Tibial artery (tissue), 4 donors: ENCODE data around the gene SMTNL2.
"Not testable (repeated sequence)": the region's sequence is repeated elsewhere in the genome, so short reads cannot be mapped to it uniquely, and the experiment has no call there.

Experiments
- DNase-seq, 2 donors: peaks; one replicate each; pipeline ENCODE4 v3.0.0-alpha.2; 2019
- H3K27ac ChIP-seq, 2 donors: fragments of 200-600 bp; sonication (generic) in 1 of 2; 1 replicate in 1 of 2; 2 replicates in 1 of 2; pipeline ENCODE4 v1.5.1; 2018 to 2019; ENCODE audit warnings: mild to moderate bottlenecking in 1 of 2
- H3K27me3 ChIP-seq, 2 donors: fragments of 200-600 bp; sonication (generic) in 1 of 2; one replicate each; pipeline versions ENCODE4 v1.5.1 to v1.6.0; 2016 to 2019
- H3K36me3 ChIP-seq, 3 donors: fragments of 200-600 bp; sonication (generic) in 2 of 3; one replicate each; pipeline ENCODE4 v1.5.1; 2016 to 2019; ENCODE audit warnings: mild to moderate bottlenecking in 2 of 3
- H3K4me1 ChIP-seq, 4 donors: fragments of 200-600 bp; sonication (generic) in 2 of 4; 1 replicate in 3 of 4; 2 replicates in 1 of 4; pipeline ENCODE4 v1.5.1; 2016 to 2019
- H3K4me3 ChIP-seq, 2 donors: fragments of 200-600 bp; sonication (generic) in 1 of 2; 1 replicate in 1 of 2; 2 replicates in 1 of 2; pipeline ENCODE4 v1.5.1; 2018 to 2019; ENCODE audit warnings: mild to moderate bottlenecking in 2 of 2
- H3K9me3 ChIP-seq, 3 donors: fragments of 200-600 bp; sonication (generic) in 1 of 3; one replicate each; pipeline ENCODE4 v1.5.1; 2016 to 2019
- CTCF ChIP-seq, 2 experiments: fragments of 200-600 bp in 1 of 2; fragments of 450-650 bp in 1 of 2; IDR thresholded peaks; one replicate each; pipeline ENCODE4 v1.5.1; 2017 to 2019; ENCODE audit warnings: antibody characterized with exemption in 2 of 2, mild to moderate bottlenecking in 1 of 2, moderate library complexity in 1 of 2
- intact Hi-C: fragments of 100-400 bp; cut with DNase I; formaldehyde crosslinking; loops from one replicate; pipeline ENCODE4 v1.15.0; 2023; ENCODE audit warnings: low total_unique reads

SMTNL2 gene

GRCh38 chr17:4599505-4600281 is 15.4 kb downstream of the SMTNL2 start:
- no peak for TF ChIP-seq CTCF (IDR thresholded peaks at IDR 0.05)
- intact Hi-C loops = no loop called here

GRCh38 chr17:4600563-4600962 is 16.2 kb downstream of the SMTNL2 start:
- Histone ChIP-seq H3K4me1 (peaks cover 0 to 7% (median 0%) of the 10 kb centered on the region in 4 donors), H3K4me3 (no peak overlapping the region), H3K27me3 (peaks cover 0 to 39% of the 10 kb centered on the region in 2 donors), H3K9me3 (no peaks in the 10 kb centered on the region), H3K36me3 (no peaks in the 10 kb centered on the region), H3K27ac (no peak overlapping the region)
- no peak for TF ChIP-seq CTCF (IDR thresholded peaks at IDR 0.05)
- intact Hi-C loops = no loop called here
- no peak for DNase-seq

More at GRCh38 chr17:4599505-4600281, 15.4 kb downstream of the SMTNL2 start:
- H3K27me3 ChIP-seq = peaks cover 0 to 39% of the 10 kb centered on the region in 2 donors
- H3K27ac ChIP-seq = no peak overlapping the region
- DNase-seq = no peak
- H3K36me3 ChIP-seq = no peaks in the 10 kb centered on the region
- H3K9me3 ChIP-seq = no peaks in the 10 kb centered on the region
- peaks cover 0 to 7% (median 0%) of the 10 kb centered on the region in 4 donors for H3K4me1 ChIP-seq
- H3K4me3 ChIP-seq = no peak overlapping the region

- no peaks in the 10 kb centered on the region for H3K9me3 ChIP-seq
- no peak for TF ChIP-seq CTCF (IDR thresholded peaks at IDR 0.05)
- H3K27me3 ChIP-seq = peaks cover 0 to 36% of the 10 kb centered on the region in 2 donors
- no peak overlapping the region for H3K27ac ChIP-seq
- intact Hi-C loops = no loop called here
- no peak overlapping the region for H3K4me3 ChIP-seq
- no peaks in the 10 kb centered on the region for H3K36me3 ChIP-seq
- no peak for DNase-seq
- H3K4me1 ChIP-seq = peaks cover 0 to 7% (median 0%) of the 10 kb centered on the region in 4 donors
Observed at GRCh38 chr17:4601326-4601725, 17.0 kb downstream of the SMTNL2 start.

- Histone ChIP-seq H3K27ac (no peak overlapping the region), H3K36me3 (no peaks in the 10 kb centered on the region), H3K4me3 (no peak overlapping the region), H3K27me3 (peaks cover 0 to 32% of the 10 kb centered on the region in 2 donors), H3K4me1 (peaks cover 0 to 7% (median 0%) of the 10 kb centered on the region in 4 donors), H3K9me3 (no peaks in the 10 kb centered on the region)
- no peak for DNase-seq
- intact Hi-C loops = no loop called here
- no peak for TF ChIP-seq CTCF (IDR thresholded peaks at IDR 0.05)
Observed at GRCh38 chr17:4602041-4602440, 17.7 kb downstream of the SMTNL2 start.

- TF ChIP-seq CTCF (IDR thresholded peaks at IDR 0.05) = no peak
- intact Hi-C loops = no loop called here
- H3K27me3 ChIP-seq = peaks cover 0 to 18% of the 10 kb centered on the region in 2 donors
- no peaks in the 10 kb centered on the region for H3K9me3 ChIP-seq
- no peaks in the 10 kb centered on the region for H3K36me3 ChIP-seq
- DNase-seq = no peak
- no peak overlapping the region for H3K4me3 ChIP-seq
- no peak overlapping the region for H3K27ac ChIP-seq
- peaks cover 0 to 7% (median 0%) of the 10 kb centered on the region in 4 donors for H3K4me1 ChIP-seq
Observed at GRCh38 chr17:4604111-4604644, 19.8 kb downstream of the SMTNL2 start.

- H3K9me3 ChIP-seq, intact Hi-C loops, DNase-seq, H3K4me3 ChIP-seq, H3K36me3 ChIP-seq, H3K27ac ChIP-seq, H3K4me1 ChIP-seq: not testable (repeated sequence)
- peaks cover 0 to 14% of the 10 kb centered on the region in 2 donors for H3K27me3 ChIP-seq
Observed at GRCh38 chr17:4604736-4605135, 20.4 kb downstream of the SMTNL2 start.
